Neural progenitor cell (in vitro differentiated cells): ENCODE measurements around the gene KLHDC9.

Experiments used
- CTCF ChIP-seq: fragments of 200-600 bp; sonication (generic); IDR thresholded peaks from 2 replicates; pipeline ENCODE4 v1.5.1; 2017; ENCODE audit warnings: antibody characterized with exemption, mild to moderate bottlenecking
- EZH2 ChIP-seq: fragments of 200-600 bp; sonication (generic); IDR thresholded peaks from 2 replicates; pipeline ENCODE4 v1.6.1; 2017; ENCODE audit warnings: antibody characterized with exemption, mild to moderate bottlenecking, moderate library complexity
- EZH2phosphoT487 ChIP-seq: fragments of 200-600 bp; sonication (generic); IDR thresholded peaks from 2 replicates; pipeline ENCODE4 v1.6.1; 2017; ENCODE audit warnings: antibody characterized with exemption

GRCh38 chr1:161095230-161095629 is 2.9 kb upstream of the KLHDC9 start:
- TF ChIP-seq CTCF (no peak), EZH2phosphoT487 (no peak), EZH2 (no peak)
